NCI-H345 (cell line): Measurements from ENCODE around the gene FAM229B.
"Not testable (repeated sequence)": the region's sequence is repeated elsewhere in the genome, so short reads cannot be mapped to it uniquely, and the experiment has no call there.

Source experiments
- DNase-seq: peaks from one replicate; lab custom pipeline; 2025; lab: John Stamatoyannopoulos, UW

Gene FAM229B

DNA sequence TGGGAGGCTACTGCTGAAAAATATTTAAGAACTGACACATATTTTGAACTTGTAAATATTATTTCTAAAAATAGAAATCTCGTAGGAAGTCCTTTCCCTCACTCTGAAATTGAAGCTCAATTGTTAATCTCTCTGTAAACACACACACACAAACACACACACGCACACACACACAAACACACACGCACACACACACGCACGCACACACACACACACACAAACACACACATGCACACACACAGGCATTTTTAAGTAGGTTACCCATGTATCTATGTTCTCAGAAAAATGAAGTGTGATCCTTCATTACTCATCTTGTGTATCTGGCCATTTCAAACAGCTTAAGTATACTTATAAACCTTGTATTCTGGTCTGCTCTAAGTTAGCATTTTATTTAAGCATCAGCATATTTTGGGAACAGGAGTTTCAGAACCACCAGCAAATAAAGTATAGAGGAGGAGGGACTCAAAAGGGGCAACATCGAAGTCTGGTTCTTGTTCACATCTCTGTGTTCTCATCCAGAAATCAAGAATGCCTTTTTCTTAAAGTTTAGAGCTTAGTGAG is 21.9 kb upstream of the FAM229B start:
- no peak for DNase-seq

- DNase-seq = no peak
These were observed 20.8 kb upstream of the FAM229B start for GRCh38 chr6:112066606-112067005.

GRCh38 chr6:112081569-112081968 is 5.8 kb upstream of the FAM229B start:
- no peak for DNase-seq

DNA sequence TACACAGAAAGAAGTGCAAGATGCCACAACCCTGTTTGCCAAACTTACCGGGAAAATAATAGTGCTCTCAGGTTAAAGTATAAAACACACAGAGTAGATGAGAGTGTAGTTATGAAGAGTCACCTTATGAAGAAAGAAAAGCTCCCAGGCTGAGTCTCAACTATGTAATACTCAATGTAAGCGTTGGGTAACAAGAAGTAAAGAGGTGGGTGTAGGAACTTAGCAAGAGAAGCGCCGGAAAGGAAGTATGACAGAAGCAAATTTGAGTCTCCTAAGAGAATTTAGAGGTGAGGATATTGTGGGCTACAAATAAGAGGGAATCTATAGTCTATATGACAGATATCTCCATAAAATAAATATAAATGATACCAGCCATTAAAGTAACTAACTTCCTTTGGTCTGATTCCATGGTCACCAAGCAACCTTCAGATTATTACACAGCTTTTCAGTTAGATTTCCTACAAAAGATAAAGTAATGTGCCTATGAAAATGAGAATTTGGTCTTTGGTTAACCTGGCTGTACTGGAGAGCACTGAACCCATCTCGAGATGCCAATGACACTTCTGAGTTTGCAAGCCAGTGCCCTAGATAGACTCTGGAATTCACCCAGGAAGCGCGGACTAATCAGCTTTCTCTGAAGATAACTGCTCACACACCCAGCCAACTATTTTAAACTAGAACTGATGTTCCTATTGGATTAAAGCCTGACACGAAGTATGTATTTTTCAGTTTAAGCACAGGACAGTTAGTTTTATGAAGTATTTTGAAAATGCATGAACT is 1.9 kb upstream of the FAM229B start:
- DNase-seq = no peak

DNA sequence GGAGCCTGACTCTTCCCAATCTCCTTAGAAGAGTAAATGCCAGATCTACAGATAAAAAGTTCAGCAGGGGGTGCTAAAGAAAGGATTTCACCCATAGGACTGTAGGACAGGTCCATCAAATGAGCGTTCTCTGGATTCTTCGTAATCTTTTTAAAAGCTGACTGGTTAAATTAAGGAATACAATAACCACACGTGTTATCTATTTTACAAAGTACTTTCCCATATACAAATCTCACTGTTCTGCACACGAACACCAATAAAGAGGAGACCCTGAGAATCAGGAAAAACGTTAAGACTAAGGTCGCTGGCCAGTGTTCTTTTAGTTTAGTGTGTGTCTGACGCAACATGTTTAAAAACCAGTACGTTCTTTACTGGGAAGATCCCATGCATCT is 651 bp upstream of the FAM229B start:
- peak; percentile 41 for DNase-seq

- no peak for DNase-seq
These were observed 525 bp downstream of the FAM229B start for GRCh38 chr6:112087916-112088315.

DNA sequence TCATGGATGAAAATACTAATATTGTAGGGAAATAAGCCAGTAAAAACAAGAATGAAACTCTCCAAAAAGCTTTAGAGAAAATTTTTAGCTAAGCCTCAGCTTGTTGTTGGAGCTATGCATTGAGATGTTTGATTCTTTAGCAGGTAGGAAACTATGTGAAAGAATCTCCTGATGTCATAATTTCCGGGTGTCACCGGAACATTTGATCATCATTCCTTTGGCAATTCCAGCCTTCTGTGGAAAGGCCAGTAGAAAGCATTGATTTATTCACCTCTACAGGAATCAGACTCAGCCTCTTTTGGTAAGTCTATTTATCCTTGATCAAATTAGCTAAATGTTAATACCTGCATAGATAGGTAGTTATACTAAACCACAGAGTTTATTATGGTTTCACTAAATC is 9.5 kb downstream of the FAM229B start:
- DNase-seq = no peak

GRCh38 chr6:112100561-112100960 is 13.2 kb downstream of the FAM229B start:
- DNase-seq = no peak

- DNase-seq = not testable (repeated sequence)
These were observed 18.6 kb downstream of the FAM229B start for GRCh38 chr6:112106026-112106425.

DNA sequence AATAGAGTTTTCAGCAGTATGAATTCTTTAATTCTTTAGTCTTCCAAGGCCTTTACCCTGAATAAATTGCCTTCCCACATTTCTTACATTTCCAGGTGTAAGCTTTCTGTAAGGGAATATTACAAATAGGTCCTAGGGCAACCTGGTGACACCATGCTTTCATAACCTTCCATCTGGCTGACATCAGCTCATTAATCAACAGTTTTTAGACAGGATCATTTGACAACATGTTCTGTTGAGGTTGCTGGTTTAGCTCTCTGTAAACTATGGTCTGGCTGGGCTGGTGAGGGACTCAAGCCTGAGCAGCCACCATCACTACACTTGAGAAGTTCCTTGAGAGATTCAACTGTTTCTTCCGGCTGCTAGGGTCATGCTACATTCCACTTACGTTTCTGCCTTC is 19.2 kb downstream of the FAM229B start:
- DNase-seq = no peak

DNA sequence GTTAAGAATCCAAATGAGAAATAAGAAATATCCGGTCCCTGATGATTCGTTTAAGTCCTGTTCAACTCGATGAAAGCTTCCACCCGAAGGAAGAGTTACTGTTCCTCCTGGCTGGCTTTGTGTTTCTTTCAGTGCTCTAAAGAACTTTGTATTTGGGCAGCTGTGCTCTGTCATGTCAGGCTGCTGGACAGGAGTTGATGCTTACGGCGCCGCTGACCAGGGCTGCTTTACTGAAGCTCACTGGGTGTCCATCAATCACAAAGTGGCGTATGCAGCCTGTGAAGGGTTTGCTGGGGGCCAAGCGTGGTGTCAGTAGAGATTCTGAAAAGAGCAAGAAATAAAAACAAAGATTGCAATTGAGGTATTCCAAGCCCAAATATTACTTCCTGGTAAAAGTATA is 21.9 kb downstream of the FAM229B start:
- DNase-seq = no peak

DNA sequence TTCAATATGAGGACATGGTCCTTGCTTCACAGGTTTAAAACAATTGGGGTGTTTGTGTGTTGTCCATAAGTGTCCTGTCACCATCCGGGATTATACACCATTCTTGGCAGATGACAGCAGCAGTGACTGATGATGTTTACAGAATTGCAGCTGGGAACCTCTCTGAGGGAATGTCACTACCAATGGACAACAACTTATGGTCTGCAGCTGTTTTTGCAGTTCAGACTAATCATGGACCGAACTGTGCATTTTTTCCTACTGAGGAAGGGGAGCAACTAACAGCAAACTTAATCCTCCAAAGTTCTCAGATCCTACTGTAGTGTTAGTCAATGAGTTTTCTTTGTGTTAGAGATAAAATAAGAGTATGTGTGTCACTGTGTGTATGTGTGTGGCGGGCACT is 26.0 kb downstream of the FAM229B start:
- DNase-seq = no peak

GRCh38 chr6:112113918-112114317 is 26.5 kb downstream of the FAM229B start:
- no peak for DNase-seq

DNA sequence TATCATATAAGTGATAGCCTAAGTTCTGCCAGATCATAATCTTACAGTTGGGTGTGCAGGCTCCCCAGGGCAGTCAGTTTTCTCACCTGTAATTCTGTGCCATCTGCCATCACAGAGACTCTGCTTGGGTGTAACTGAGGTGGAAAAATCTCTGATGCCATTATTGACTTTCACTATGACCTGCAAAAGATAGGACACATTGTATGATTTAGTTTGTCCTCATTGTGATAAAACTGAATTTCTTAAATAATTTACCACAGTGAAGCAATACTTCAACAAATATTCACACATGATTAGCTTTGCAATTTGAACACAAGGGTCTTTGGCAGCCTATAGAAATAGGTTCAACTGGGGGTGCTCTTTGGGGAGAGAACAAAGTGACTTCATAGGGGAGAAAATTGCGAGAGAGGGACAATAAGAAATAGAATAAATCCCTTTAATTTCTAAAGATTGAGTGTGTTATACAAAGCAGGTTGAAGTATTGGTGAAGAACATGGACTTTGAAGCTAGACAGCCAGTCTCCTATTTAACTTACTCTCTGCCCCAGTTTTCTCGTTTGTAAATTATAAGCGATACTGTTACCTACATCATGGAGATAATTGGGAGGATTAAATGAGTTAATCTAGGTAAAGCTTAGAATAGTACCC is 27.3 kb downstream of the FAM229B start:
- no peak for DNase-seq

- no peak for DNase-seq
These were observed 28.8 kb downstream of the FAM229B start for GRCh38 chr6:112116221-112116620.

DNA sequence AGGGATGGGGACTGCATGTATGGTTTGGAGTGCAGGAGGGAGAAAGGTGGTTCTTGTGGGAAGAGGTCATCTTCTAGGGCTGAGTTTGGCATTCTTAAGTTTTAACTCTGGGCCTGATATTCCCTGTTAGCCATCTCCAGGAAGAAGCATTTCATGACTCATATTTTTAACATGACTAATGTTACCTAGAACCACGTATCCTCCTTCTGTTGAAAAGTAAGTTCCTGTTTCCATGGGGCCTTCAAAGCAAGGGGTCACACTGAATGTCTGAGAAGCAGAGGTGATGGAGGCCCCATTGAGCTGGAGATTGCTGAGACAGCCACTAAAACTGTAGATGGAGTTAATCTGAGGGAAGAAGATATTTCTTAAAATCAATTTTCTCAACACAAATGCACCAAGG is 30.2 kb downstream of the FAM229B start:
- DNase-seq = no peak

DNA sequence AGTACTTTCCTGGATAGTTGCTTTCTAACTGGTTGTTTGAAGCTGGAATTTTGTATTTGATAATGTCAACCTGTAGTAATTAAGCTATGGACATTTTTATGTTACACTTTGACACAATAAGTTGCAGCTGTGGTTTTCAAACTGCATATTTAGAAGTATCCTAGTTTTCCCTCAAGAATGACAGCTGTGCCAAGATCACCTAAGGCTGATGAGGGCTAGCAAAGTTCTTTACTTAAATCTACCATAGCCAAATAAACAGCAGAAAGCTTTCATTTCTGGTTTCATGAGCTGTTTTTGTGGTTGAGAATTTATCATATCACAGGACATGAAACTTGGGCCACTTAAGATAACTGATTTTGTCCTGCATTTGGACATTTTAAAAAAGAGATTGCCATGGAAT is 30.6 kb downstream of the FAM229B start:
- DNase-seq = no peak

DNA sequence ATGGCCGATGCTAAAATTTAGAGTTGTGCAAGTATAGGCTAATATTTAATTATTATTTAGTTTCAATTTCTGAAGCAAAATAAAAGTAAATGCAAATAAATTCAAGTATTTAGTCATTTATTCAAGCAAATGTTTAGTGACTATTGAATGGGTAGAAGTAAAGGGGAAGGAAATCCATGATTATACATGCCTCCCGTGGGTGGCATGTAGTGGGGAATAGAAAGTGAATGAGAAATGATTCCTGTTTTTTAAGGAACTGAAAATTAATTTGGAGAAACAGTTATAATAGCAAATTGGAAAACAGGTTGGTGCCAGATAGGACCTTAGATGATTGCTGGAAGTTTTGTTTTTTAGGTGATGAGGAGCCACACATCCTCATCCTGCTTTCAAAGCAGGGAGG is 35.4 kb downstream of the FAM229B start:
- DNase-seq = no peak

DNA sequence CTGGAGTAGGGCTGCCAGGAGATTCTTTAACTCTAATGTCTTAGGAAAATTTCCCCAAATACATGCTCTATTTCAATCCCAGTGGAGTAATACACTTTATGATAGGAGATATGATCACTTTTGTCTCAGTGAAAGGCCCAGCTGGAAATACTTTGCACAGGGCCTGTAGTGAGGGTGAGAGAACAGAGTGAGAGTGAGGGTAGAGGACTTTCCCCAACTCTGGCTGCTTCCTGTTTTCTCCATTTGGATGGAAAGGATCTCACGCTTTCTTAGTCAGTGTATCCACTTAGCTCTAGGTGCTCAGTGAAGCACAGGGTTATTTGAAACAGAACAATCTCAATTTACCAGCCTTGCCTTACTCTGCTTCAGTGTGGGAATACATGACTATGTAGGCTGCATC is 36.6 kb downstream of the FAM229B start:
- no peak for DNase-seq

DNA sequence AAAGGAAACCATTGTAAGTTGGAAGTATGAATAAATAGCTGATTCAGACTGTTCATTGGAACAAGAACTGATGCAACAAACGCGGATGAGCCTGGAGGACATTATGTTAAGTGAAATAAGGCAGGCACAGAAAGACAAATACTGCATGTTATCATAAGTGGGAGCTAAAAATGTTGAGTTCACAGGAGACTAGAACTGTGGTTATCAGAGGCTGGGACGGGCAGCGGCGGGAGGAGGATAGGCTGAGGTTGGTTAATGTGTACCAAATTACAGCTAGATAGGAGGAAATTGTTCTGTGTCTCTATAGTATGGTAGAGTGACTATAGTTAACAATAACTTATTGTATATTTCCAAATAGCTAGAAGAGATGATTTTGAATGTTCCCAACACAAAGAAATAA is 40.8 kb downstream of the FAM229B start:
- DNase-seq = no peak

DNA sequence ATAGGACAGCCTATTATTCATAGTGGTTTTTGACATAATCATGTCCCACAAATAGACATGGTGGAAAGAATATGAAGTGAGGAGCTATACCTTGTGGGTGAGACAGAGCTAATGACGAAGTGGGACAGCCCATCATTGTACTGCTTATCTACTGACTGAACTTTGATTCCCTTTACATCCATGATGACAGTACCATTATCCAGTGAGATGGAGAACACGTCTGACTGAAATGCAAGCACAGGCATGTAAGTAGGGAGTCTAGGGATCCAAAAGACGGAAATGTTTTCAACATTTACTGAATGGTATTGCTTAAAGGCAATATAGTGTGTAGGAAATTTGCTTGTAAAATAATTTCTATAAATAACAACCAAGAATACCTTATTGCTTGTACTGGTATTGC is 43.5 kb downstream of the FAM229B start:
- no peak for DNase-seq

DNA sequence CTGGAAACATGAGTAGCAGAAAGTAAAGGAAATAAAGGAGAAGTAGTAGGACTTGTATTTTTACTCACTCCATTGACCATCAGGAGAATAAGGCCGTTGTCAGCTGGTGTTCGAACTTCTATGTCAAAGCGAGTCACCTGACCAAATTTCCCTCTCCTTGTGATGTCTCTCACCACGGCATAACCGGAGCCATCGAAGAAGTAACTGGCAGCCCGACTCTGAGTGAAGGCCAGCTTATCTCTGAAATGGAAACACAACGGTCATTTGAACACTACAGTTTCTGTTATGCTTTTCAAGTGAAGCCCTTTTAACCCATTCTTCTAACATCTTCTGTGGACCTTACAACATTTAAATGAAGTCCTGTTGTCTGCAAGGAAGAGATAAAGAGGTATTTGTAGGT is 51.7 kb downstream of the FAM229B start:
- no peak for DNase-seq

- DNase-seq = no peak
These were observed 54.3 kb downstream of the FAM229B start for GRCh38 chr6:112141707-112142106.
